ENCODE data around the gene PDE4D. TPM values are rescaled to one million over a fixed set of nuclear protein-coding genes. Genes with fewer than 3 reads are reported as not detected.
"Not testable (repeated sequence)": the region's sequence is repeated elsewhere in the genome, so short reads cannot be mapped to it uniquely, and the experiment has no call there.

PDE4D gene
- total RNA-seq, 1 experiment from 2014 or later: 11.6 TPM

- BruUV-seq (replicated peaks): no TSS peak
- TF ChIP-seq CTCF (IDR thresholded peaks at IDR 0.05; ENCODE audit: unreplicated experiment): no peak
Measured at GRCh38 chr5:59755476-59755875, 138.1 kb downstream of the PDE4D start.

GRCh38 chr5:59753599-59753998 is 139.9 kb downstream of the PDE4D start:
- Mint-ChIP-seq H3K27me3 (ENCODE audit: unreplicated experiment) (no peaks in the 10 kb centered on the region), H3K36me3 (ENCODE audit: insufficient read depth, unreplicated experiment) (peaks cover 9% of the 10 kb centered on the region), H3K4me3 (ENCODE audit: low read depth, unreplicated experiment) (no peak overlapping the region), H3K27ac (ENCODE audit: unreplicated experiment) (no peak overlapping the region), H3K4me1 (ENCODE audit: low read depth, unreplicated experiment) (peaks cover 29% of the 10 kb centered on the region), H3K9me3 (ENCODE audit: low read depth, unreplicated experiment) (no peaks in the 10 kb centered on the region)
- BruUV-seq (replicated peaks): no TSS peak
- CTCF ChIA-PET: no interaction called here
- DNase-seq: no peak
- no peak for TF ChIP-seq CTCF (IDR thresholded peaks at IDR 0.05; ENCODE audit: unreplicated experiment)
- intact Hi-C loops (cut with micrococcal nuclease; ENCODE audit: unreplicated experiment): loop anchor here (10.0 kb wide), 1 partner anchor 159 kb away; no protein-coding TSS in a partner anchor

More at GRCh38 chr5:59755476-59755875, 138.1 kb downstream of the PDE4D start:
- H3K4me3 Mint-ChIP-seq (ENCODE audit: low read depth, unreplicated experiment): no peak overlapping the region
- DNase-seq: no peak
- no peak overlapping the region for H3K27ac Mint-ChIP-seq (ENCODE audit: unreplicated experiment)
- intact Hi-C loops (cut with micrococcal nuclease; ENCODE audit: unreplicated experiment): loop anchor here (10.0 kb wide), 1 partner anchor 161 kb away; no protein-coding TSS in a partner anchor
- CTCF ChIA-PET: interaction anchor here (1.7 kb wide), 1 partner anchor 45 kb away, joined by 4 read pairs; no protein-coding TSS in a partner anchor
- peaks cover 15% of the 10 kb centered on the region for H3K36me3 Mint-ChIP-seq (ENCODE audit: insufficient read depth, unreplicated experiment)
- peaks cover 39% of the 10 kb centered on the region for H3K4me1 Mint-ChIP-seq (ENCODE audit: low read depth, unreplicated experiment)
- H3K27me3 Mint-ChIP-seq (ENCODE audit: unreplicated experiment): no peaks in the 10 kb centered on the region
- H3K9me3 Mint-ChIP-seq (ENCODE audit: low read depth, unreplicated experiment): no peaks in the 10 kb centered on the region

GRCh38 chr5:59749782-59750520 is 143.6 kb downstream of the PDE4D start:
- intact Hi-C loops (cut with micrococcal nuclease; ENCODE audit: unreplicated experiment): loop anchor here (10.0 kb wide), 1 partner anchor 155 kb away; no protein-coding TSS in a partner anchor

GRCh38 chr5:59748036-59748663 is 145.4 kb downstream of the PDE4D start:
- H3K27me3 Mint-ChIP-seq (ENCODE audit: unreplicated experiment); H3K9me3 Mint-ChIP-seq (ENCODE audit: low read depth, unreplicated experiment); DNase-seq; H3K27ac Mint-ChIP-seq (ENCODE audit: unreplicated experiment); H3K36me3 Mint-ChIP-seq (ENCODE audit: insufficient read depth, unreplicated experiment); H3K4me3 Mint-ChIP-seq (ENCODE audit: low read depth, unreplicated experiment); CTCF ChIA-PET; BruUV-seq (replicated peaks); intact Hi-C loops (cut with micrococcal nuclease; ENCODE audit: unreplicated experiment): not testable (repeated sequence)
- peaks cover 35% of the 10 kb centered on the region for H3K4me1 Mint-ChIP-seq (ENCODE audit: low read depth, unreplicated experiment)

More at GRCh38 chr5:59749782-59750520, 143.6 kb downstream of the PDE4D start:
- peaks cover 29% of the 10 kb centered on the region for H3K4me1 Mint-ChIP-seq (ENCODE audit: low read depth, unreplicated experiment)
- H3K9me3 Mint-ChIP-seq (ENCODE audit: low read depth, unreplicated experiment): no peaks in the 10 kb centered on the region
- no TSS peak for BruUV-seq (replicated peaks)
- CTCF ChIA-PET: interaction anchor here (0.7 kb wide), 3 partner anchors 9 to 574 kb away, joined by 3 to 6 read pairs (median 5); no protein-coding TSS in a partner anchor
- no peaks in the 10 kb centered on the region for H3K36me3 Mint-ChIP-seq (ENCODE audit: insufficient read depth, unreplicated experiment)
- H3K4me3 Mint-ChIP-seq (ENCODE audit: low read depth, unreplicated experiment): no peak overlapping the region
- H3K27me3 Mint-ChIP-seq (ENCODE audit: unreplicated experiment): no peaks in the 10 kb centered on the region
- TF ChIP-seq CTCF (IDR thresholded peaks at IDR 0.05; ENCODE audit: unreplicated experiment): no peak
- no peak overlapping the region for H3K27ac Mint-ChIP-seq (ENCODE audit: unreplicated experiment)
- no peak for DNase-seq

Measured in Calu3 (cell line).